ENCODE measurements around the gene PUS1. TPM values are rescaled to one million over a fixed set of nuclear protein-coding genes. Genes with fewer than 3 reads are reported as not detected.
"Not testable (repeated sequence)": the region's sequence is repeated elsewhere in the genome, so short reads cannot be mapped to it uniquely, and the experiment has no call there.

The PUS1 gene
- total RNA-seq, 1 donor from 2014 or later = 16.3 TPM

- no peak for ATAC-seq
- intact Hi-C loops (cut with DNase I) = no loop called here
- DNase-seq (ENCODE audit: low spot score) = no peak
Measured at GRCh38 chr12:131948166-131948712, 19.2 kb downstream of the PUS1 start.

- DNase-seq (ENCODE audit: low spot score); intact Hi-C loops (cut with DNase I): not testable (repeated sequence)
- peak; percentile 12 for ATAC-seq
Measured at GRCh38 chr12:131948713-131949430, 19.8 kb downstream of the PUS1 start.

- DNase-seq (ENCODE audit: low spot score) = peak; percentile 98
- intact Hi-C loops (cut with DNase I) = loop anchor here (1.0 kb wide), 1 partner anchor 21 kb away; no protein-coding TSS in a partner anchor
- peak; percentile 99 for ATAC-seq
Measured at GRCh38 chr12:131949431-131950181, 20.5 kb downstream of the PUS1 start, which contains the start of gene EP400. EP400 (plus strand) TSS chr12:131949942; CDS start chr12:131960620, 10,678 bp downstream.

DNA sequence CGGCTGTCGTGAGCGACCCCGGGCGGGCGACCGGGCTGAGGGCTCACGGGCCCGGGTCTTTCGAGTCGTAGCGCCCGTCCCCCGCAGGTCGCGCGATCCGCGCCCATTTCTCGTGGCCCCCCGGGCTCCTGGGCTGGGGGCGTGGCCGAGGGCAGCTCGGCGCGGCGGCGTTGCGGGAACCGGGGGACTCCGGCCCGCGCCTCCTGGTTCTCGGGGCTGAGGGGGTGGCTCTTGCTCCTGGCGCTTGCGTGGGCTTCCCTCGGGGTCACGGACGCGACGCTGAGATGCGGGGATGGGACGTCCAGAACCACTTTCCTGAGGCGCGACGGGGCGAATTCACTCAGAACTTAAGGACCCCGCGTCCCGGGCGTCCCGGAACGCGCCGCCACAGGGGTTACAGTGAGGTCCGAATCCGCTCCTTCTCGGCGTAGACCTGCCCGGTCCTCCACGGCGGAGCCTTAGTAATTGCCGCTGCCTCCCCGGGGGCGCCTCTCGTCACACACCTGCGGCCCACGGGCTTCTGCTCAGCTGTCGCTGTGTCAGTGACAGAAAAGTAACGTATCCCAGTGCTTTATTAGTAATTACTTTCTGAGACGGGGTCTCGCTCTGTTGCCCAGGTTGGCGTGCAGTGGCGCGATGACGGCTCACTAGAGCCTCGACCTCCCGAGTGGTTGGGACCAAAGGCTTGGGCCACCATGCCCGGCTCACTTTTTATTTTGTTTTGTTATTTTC is 21.3 kb downstream of the PUS1 start:
- DNase-seq (ENCODE audit: low spot score) (no peak), ATAC-seq (no peak)
- intact Hi-C loops (cut with DNase I) = loop anchor here (1.0 kb wide), 1 partner anchor 22 kb away; no protein-coding TSS in a partner anchor

- ATAC-seq; DNase-seq (ENCODE audit: low spot score); intact Hi-C loops (cut with DNase I): not testable (repeated sequence)
Measured at GRCh38 chr12:131953810-131954209, 24.7 kb downstream of the PUS1 start.

GRCh38 chr12:131954460-131954859 is 25.4 kb downstream of the PUS1 start:
- DNase-seq (ENCODE audit: low spot score); ATAC-seq; intact Hi-C loops (cut with DNase I): not testable (repeated sequence)

DNA sequence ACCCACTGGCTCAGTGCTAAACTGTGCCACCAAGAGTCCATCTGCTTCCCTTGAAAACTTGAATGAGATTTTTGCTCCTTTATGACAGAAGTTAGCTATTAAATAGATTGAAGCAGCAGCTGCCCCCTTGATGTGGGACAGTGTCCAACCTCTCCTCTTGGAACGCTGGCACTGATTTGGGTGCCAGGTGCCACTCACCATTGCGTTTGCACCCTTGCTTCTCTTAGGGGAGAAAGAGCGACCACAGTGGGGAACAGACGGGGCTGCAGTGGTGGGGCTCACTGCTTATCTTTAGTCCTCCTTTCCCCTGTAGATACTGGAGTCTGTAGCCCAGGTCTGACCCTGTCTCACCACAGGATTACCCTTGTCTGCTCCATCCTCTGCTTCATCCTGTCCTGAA is 30.0 kb downstream of the PUS1 start:
- ATAC-seq (no peak), DNase-seq (ENCODE audit: low spot score) (no peak)
- intact Hi-C loops (cut with DNase I) = no loop called here

- intact Hi-C loops (cut with DNase I) = no loop called here
- ATAC-seq (no peak), DNase-seq (ENCODE audit: low spot score) (no peak)
Measured at GRCh38 chr12:131959641-131960589, 30.8 kb downstream of the PUS1 start.

DNA sequence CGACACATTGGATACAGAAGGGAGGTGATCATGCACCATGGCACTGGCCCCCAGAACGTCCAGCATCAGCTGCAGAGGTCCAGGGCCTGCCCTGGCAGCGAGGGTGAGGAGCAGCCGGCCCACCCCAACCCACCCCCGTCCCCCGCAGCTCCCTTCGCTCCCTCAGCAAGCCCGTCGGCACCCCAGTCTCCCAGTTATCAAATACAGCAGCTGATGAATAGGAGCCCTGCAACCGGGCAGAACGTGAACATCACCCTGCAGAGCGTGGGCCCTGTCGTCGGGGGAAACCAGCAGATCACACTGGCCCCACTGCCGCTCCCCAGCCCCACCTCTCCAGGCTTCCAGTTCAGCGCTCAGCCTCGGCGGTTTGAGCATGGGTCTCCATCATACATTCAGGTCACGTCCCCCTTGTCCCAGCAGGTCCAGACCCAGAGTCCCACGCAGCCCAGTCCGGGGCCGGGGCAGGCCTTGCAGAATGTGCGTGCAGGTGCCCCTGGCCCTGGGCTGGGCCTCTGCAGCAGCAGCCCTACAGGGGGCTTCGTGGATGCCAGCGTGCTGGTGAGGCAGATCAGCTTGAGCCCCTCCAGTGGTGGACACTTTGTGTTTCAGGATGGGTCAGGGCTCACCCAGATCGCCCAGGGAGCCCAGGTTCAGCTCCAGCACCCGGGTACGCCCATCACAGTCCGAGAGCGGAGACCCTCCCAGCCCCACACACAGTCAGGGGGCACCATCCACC is 31.7 kb downstream of the PUS1 start:
- intact Hi-C loops (cut with DNase I); DNase-seq (ENCODE audit: low spot score); ATAC-seq: not testable (repeated sequence)

- DNase-seq (ENCODE audit: low spot score); intact Hi-C loops (cut with DNase I); ATAC-seq: not testable (repeated sequence)
Measured at GRCh38 chr12:131961328-131961727, 32.3 kb downstream of the PUS1 start.

- intact Hi-C loops (cut with DNase I) = no loop called here
- ATAC-seq = no peak
- DNase-seq (ENCODE audit: low spot score) = no peak
Measured at GRCh38 chr12:131962069-131962468, 33.0 kb downstream of the PUS1 start.

GRCh38 chr12:131963381-131963780 is 34.3 kb downstream of the PUS1 start:
- ATAC-seq (no peak), DNase-seq (ENCODE audit: low spot score) (no peak)
- intact Hi-C loops (cut with DNase I) = no loop called here

DNA sequence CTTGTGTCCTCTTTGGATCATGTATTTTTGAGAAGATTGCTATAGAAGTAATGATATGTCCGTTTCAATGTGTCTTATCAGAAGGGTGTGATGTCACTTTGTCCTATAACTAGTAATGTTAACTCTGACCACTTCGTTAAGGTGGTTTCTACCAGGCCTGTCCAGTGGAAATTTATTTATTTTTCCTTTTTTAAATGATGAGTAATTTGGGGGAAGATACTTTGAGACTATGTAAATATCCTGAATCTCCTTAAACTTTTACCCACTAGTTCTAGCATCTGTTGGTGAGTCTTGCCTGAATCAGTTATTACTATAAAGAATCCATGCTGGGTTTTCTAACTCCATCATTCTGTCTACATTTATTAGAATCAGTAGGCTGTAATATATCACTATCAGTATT is 36.0 kb downstream of the PUS1 start:
- DNase-seq (ENCODE audit: low spot score) (no peak), ATAC-seq (no peak)
- intact Hi-C loops (cut with DNase I) = no loop called here

GRCh38 chr12:131971226-131971625 is 42.1 kb downstream of the PUS1 start:
- intact Hi-C loops (cut with DNase I) = no loop called here
- DNase-seq (ENCODE audit: low spot score) (no peak), ATAC-seq (no peak)

- intact Hi-C loops (cut with DNase I) = no loop called here
- DNase-seq (ENCODE audit: low spot score) (no peak), ATAC-seq (no peak)
Measured at GRCh38 chr12:131975228-131975627, 46.2 kb downstream of the PUS1 start.

DNA sequence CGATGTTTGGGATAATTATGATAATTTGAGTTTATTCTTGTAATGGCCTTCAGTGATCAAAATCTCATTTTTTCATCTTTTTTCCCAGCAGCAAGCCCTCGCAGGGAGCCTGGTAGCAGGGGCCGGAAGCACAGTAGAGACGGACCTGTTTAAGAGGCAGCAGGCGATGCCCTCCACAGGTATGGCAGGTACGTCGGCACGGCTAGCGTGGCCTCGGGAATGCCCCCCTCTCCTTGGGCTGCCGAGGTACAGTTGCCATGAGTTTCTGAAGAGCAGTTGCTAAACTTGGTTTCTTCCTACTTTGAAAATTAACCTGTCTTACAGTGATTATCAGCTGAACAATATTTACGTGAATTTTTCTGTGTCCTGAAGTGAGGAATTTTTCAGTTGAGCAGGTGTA is 50.5 kb downstream of the PUS1 start:
- intact Hi-C loops (cut with DNase I) = no loop called here
- ATAC-seq = no peak
- no peak for DNase-seq (ENCODE audit: low spot score)

DNA sequence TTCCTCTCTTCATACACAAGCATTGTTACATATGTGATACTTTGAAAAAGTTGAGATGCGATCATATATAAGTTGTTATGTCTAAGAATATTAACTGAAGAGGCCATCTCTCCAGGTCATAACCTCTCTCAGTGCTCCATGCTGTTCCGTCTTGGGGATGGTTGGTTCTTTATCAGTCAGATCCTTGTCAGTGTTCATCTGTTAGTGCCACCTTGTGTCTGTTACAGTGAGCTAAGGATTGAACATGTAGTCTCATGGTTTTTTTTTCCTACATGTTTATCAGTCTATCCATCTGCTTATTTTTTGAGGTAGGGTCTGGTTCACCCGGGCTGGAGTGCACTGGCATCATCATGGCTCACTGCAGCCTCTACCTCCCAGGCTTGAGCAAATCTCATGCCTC is 51.2 kb downstream of the PUS1 start:
- intact Hi-C loops (cut with DNase I) = no loop called here
- DNase-seq (ENCODE audit: low spot score) = no peak
- no peak for ATAC-seq

Measured in sciatic nerve (tissue), 2 donors.